CD4-positive, CD25-positive, alpha-beta regulatory T cell (primary cell): Measurements from ENCODE around the gene DEFB108B. TPM values are rescaled to one million over a fixed set of nuclear protein-coding genes. Genes with fewer than 3 reads are reported as not detected.
"Not testable (repeated sequence)": the region's sequence is repeated elsewhere in the genome, so short reads cannot be mapped to it uniquely, and the experiment has no call there.

Experiments
- ATAC-seq, 2 donors: fragments of 150-1000 bp; cut with Tn5 transposase; one replicate each; pipeline ENCODE4 v1.10.0; 2021; ENCODE audit warnings: low read depth in 2 of 2, moderate number of reproducible peaks in 2 of 2, moderate library complexity in 1 of 2
- DNase-seq, 3 donors: peaks; one replicate each; pipeline versions ENCODE4 v3.0.0 to v3.0.0-alpha.2; 2012 to 2022; ENCODE audit warnings: mixed read lengths in 1 of 3
- H3K27ac ChIP-seq: one replicate; pipeline ENCODE4 v1.7.0; 2013; ENCODE audit warnings: mild to moderate bottlenecking, low read length; ENCODE audit not compliant: insufficient read depth, poor library complexity, severe bottlenecking
- H3K27me3 ChIP-seq: one replicate; pipeline ENCODE4 v1.7.0; 2013; ENCODE audit warnings: low read length; ENCODE audit not compliant: control insufficient read depth, insufficient read depth
- H3K36me3 ChIP-seq: one replicate; pipeline ENCODE4 v1.7.0; 2013; ENCODE audit warnings: mild to moderate bottlenecking, low read length, moderate library complexity; ENCODE audit not compliant: control insufficient read depth, insufficient read depth
- H3K4me1 ChIP-seq: 2 replicates; pipeline ENCODE4 v1.7.0; 2013; ENCODE audit warnings: mild to moderate bottlenecking, low read length; ENCODE audit not compliant: insufficient read depth, control insufficient read depth, poor library complexity, severe bottlenecking
- H3K4me3 ChIP-seq: one replicate; pipeline ENCODE4 v1.7.0; 2013; ENCODE audit warnings: low read depth, mild to moderate bottlenecking, low read length, moderate library complexity
- H3K9me3 ChIP-seq, 2 experiments: 1 replicate in 1 of 2; 2 replicates in 1 of 2; pipeline ENCODE4 v1.7.0; 2013; ENCODE audit warnings: low read length in 2 of 2, mild to moderate bottlenecking in 1 of 2, moderate library complexity in 1 of 2; ENCODE audit not compliant: control insufficient read depth in 2 of 2
- H3K27ac Mint-ChIP-seq, 3 donors: one replicate each; pipeline ENCODE4 v1.8.0; 2020 to 2022; ENCODE audit warnings: mild to moderate bottlenecking in 3 of 3, mixed read lengths in 3 of 3, moderate library complexity in 2 of 3
- H3K27me3 Mint-ChIP-seq: one replicate; pipeline ENCODE4 v1.8.0; 2022; ENCODE audit warnings: mild to moderate bottlenecking, mixed read lengths
- H3K36me3 Mint-ChIP-seq: one replicate; pipeline ENCODE4 v1.8.0; 2020; ENCODE audit warnings: mixed read lengths
- H3K4me1 Mint-ChIP-seq, 4 donors: one replicate each; pipeline ENCODE4 v1.8.0; 2020 to 2022; ENCODE audit warnings: mixed read lengths in 4 of 4, mild to moderate bottlenecking in 1 of 4
- H3K4me3 Mint-ChIP-seq, 4 donors: one replicate each; pipeline ENCODE4 v1.8.0; 2020 to 2022; ENCODE audit warnings: mild to moderate bottlenecking in 4 of 4, mixed read lengths in 4 of 4, moderate library complexity in 3 of 4
- H3K9me3 Mint-ChIP-seq, 7 donors: one replicate each; pipeline ENCODE4 v1.8.0; 2020 to 2022; ENCODE audit warnings: mixed read lengths in 7 of 7, mild to moderate bottlenecking in 3 of 7, moderate library complexity in 2 of 7
- polyA plus RNA-seq, 4 donors: library from polyadenylated mRNA; unstranded; fragments of 300-500 nt; fragmentation: Illumina TruSeq; gene quantifications; one replicate each; pipeline ENCODE4 v1.2.3, GENCODE V29; 2021
- total RNA-seq: library from RNA; stranded (reverse); gene quantifications from one replicate; pipeline ENCODE4 v1.2.3, GENCODE V29; 2022

The DEFB108B gene
- total and polyA plus RNA-seq, 5 donors from 2014 or later, result not detected

- not testable (repeated sequence) for H3K36me3 Mint-ChIP-seq, H3K4me3 ChIP-seq, H3K4me1 ChIP-seq, H3K27me3 Mint-ChIP-seq, H3K4me1 Mint-ChIP-seq, ATAC-seq, H3K9me3 Mint-ChIP-seq, H3K36me3 ChIP-seq, H3K27ac Mint-ChIP-seq, H3K4me3 Mint-ChIP-seq, DNase-seq, H3K9me3 ChIP-seq, H3K27ac ChIP-seq, H3K27me3 ChIP-seq
These were observed 32.0 kb upstream of the DEFB108B start for GRCh38 chr11:71801026-71801425.

DNA sequence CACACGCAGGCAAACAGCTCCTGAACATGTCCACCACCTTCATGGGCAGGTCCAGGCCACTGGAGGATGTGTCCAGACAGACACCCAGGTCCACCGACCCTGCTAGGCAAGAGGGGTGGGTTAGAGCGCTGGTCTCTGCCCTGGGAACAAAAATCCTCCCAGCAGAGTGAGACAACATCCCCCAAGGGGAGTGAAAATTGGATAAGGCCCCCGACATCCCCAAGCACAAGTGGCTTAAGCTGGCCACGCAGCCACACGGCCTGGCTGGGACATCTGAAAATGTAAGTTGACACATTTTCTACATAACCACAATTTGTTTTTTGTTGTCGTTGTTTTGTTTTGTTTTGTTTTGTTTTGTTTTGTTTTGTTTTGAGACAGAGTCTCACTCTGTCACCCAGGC, 30.1 kb upstream of the DEFB108B start:
- H3K4me3 Mint-ChIP-seq, H3K36me3 ChIP-seq, H3K4me1 Mint-ChIP-seq, H3K27me3 ChIP-seq, H3K9me3 ChIP-seq, H3K9me3 Mint-ChIP-seq, H3K4me1 ChIP-seq, H3K27ac Mint-ChIP-seq, ATAC-seq, H3K4me3 ChIP-seq, H3K27me3 Mint-ChIP-seq, H3K36me3 Mint-ChIP-seq, DNase-seq, H3K27ac ChIP-seq: not testable (repeated sequence)

- not testable (repeated sequence) for H3K27ac ChIP-seq, H3K27me3 Mint-ChIP-seq, H3K27ac Mint-ChIP-seq, H3K4me3 ChIP-seq, H3K27me3 ChIP-seq, H3K9me3 Mint-ChIP-seq, H3K4me1 ChIP-seq, DNase-seq, H3K4me3 Mint-ChIP-seq, H3K36me3 ChIP-seq, H3K4me1 Mint-ChIP-seq, ATAC-seq, H3K36me3 Mint-ChIP-seq, H3K9me3 ChIP-seq
These were observed 28.6 kb upstream of the DEFB108B start for GRCh38 chr11:71804158-71804947.

GRCh38 chr11:71812529-71812928, 20.5 kb upstream of the DEFB108B start:
- ATAC-seq, result not testable (repeated sequence)
- H3K27ac Mint-ChIP-seq, result peak overlapping the region in 1 of 3 donors; percentile 89

DNA sequence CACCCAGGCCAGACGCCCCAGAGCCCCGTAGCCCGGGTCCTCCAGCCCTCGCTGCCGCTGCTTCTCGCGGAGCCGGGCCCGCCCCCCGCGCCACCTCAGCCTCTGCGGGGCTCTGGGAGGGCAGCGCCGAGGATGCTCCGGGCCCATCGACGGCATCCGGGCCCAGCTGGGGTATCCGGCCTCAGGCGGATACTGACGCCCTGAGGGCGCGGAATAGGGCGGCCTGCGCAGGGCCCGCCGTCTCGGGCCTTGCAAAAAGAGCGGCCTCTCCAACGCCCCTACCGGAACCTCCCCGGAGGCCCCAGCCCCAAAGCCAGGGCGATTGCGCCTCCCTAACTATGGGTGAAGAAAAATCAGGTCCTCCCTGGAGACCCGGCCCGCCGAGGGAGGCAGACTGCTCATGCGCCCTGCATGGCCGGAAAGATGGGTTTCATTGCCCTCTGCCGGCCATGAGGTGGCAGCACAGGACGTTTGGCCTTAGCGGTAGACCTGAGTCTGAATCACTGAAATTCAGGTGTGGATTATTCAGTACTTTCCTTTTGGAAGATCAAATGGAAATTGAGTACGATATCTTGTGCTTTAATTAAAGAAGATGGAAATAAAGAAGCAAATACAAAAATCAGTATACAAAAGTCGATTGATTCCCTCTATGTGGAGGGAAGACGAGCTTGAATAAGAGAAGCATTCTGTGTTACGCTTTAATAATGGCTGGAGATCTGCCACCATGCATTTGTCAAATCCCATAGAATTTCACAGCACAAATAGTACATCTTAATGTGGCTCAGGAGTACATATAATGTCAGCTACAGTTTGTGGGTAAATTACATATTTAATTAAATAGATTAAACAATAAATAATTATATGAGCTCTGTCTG, 19.3 kb upstream of the DEFB108B start:
- not testable (repeated sequence) for H3K9me3 ChIP-seq, H3K36me3 Mint-ChIP-seq, H3K4me3 ChIP-seq, H3K9me3 Mint-ChIP-seq, H3K4me1 Mint-ChIP-seq, H3K27me3 ChIP-seq, H3K27me3 Mint-ChIP-seq, H3K36me3 ChIP-seq, H3K4me1 ChIP-seq
- ATAC-seq, result peak; percentile 97 to 98
- peak overlapping the region; percentile 34 to 89 (median 82) for H3K4me3 Mint-ChIP-seq
- peak overlapping the region; percentile 47 for H3K27ac ChIP-seq
- peak; percentile 77 to 84 (median 83) for DNase-seq
- peak overlapping the region; percentile 46 to 88 (median 83) for H3K27ac Mint-ChIP-seq

More at GRCh38 chr11:71812529-71812928, 20.5 kb upstream of the DEFB108B start:
- H3K9me3 ChIP-seq, H3K27me3 ChIP-seq, H3K4me1 ChIP-seq, H3K36me3 ChIP-seq, H3K9me3 Mint-ChIP-seq, H3K36me3 Mint-ChIP-seq, DNase-seq, H3K4me3 ChIP-seq, H3K4me1 Mint-ChIP-seq, H3K27ac ChIP-seq, H3K27me3 Mint-ChIP-seq: not testable (repeated sequence)
- peak overlapping the region; percentile 3 to 71 (median 58) for H3K4me3 Mint-ChIP-seq

- H3K27me3 ChIP-seq, H3K4me1 Mint-ChIP-seq, H3K36me3 ChIP-seq, H3K9me3 Mint-ChIP-seq, DNase-seq, H3K36me3 Mint-ChIP-seq, H3K4me1 ChIP-seq, ATAC-seq, H3K9me3 ChIP-seq, H3K27ac ChIP-seq, H3K4me3 ChIP-seq, H3K27me3 Mint-ChIP-seq, H3K27ac Mint-ChIP-seq, H3K4me3 Mint-ChIP-seq: not testable (repeated sequence)
These were observed 11.5 kb upstream of the DEFB108B start for GRCh38 chr11:71821539-71821938.

GRCh38 chr11:71829247-71829646, 3.8 kb upstream of the DEFB108B start:
- H3K9me3 Mint-ChIP-seq, H3K4me1 Mint-ChIP-seq, H3K27me3 Mint-ChIP-seq, ATAC-seq, H3K4me3 Mint-ChIP-seq, DNase-seq, H3K27ac ChIP-seq, H3K4me1 ChIP-seq, H3K4me3 ChIP-seq, H3K27me3 ChIP-seq, H3K36me3 ChIP-seq, H3K27ac Mint-ChIP-seq, H3K9me3 ChIP-seq: not testable (repeated sequence)
- H3K36me3 Mint-ChIP-seq, result peaks cover 10% of the 10 kb centered on the region

DNA sequence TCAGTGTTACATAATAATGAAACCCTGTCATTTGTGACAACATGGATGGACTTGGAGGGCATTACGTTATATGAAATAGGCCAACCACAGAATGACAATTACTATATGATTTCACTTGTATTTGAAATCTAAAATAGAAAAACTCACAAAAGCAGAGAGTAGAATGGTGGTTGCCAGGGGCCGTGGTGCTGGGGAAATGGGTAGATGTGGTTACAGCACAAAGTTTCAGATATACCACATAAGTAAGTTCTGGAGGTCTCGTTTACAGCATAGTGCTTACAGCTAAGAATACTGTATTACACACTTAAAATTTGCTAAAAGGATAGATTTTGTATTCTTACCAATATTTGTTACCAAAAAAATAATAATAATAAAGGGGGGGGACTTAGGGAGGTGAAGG, 3.3 kb upstream of the DEFB108B start:
- H3K4me1 Mint-ChIP-seq, H3K9me3 Mint-ChIP-seq, H3K27me3 Mint-ChIP-seq, H3K4me1 ChIP-seq, H3K27ac Mint-ChIP-seq, H3K27me3 ChIP-seq, H3K4me3 Mint-ChIP-seq, H3K9me3 ChIP-seq, ATAC-seq, H3K36me3 ChIP-seq, H3K4me3 ChIP-seq, H3K27ac ChIP-seq: not testable (repeated sequence)
- peak in 1 of 3 donors; percentile 6 for DNase-seq
- peaks cover 10% of the 10 kb centered on the region for H3K36me3 Mint-ChIP-seq
